Activated B cell treated with CpG ODN at 0.5 μM for 24 hours (primary cell): ENCODE measurements around the gene GNB1. TPM values are rescaled to one million over a fixed set of nuclear protein-coding genes. Genes with fewer than 3 reads are reported as not detected.

Experiments used
- ATAC-seq: fragments of 200-7000 bp; cut with Tn5 transposase; one replicate; pipeline ENCODE4 v1.10.0; 2021; ENCODE audit warnings: low read depth, mild to moderate bottlenecking, moderate library complexity
- CTCF ChIA-PET: fragments of 350-600 bp; sonication (Branson Sonifier 250); formaldehyde crosslinking; loops from one replicate; lab custom pipeline; 2021; ENCODE audit warnings: antibody characterized with exemption; lab: Charles Lee
- POLR2A ChIA-PET: fragments of 350-600 bp; sonication (Branson Sonifier 250); formaldehyde crosslinking; loops from one replicate; lab custom pipeline; 2021; ENCODE audit warnings: antibody characterized with exemption; lab: Charles Lee
- DNase-seq: peaks from one replicate; pipeline ENCODE4 v3.0.0; 2022
- H3K27ac Mint-ChIP-seq: one replicate; pipeline ENCODE4 v1.8.0; 2020; ENCODE audit warnings: mixed read lengths
- H3K27me3 Mint-ChIP-seq: one replicate; pipeline ENCODE4 v1.8.0; 2021; ENCODE audit warnings: mixed read lengths
- H3K36me3 Mint-ChIP-seq: one replicate; pipeline ENCODE4 v1.8.0; 2021; ENCODE audit warnings: low read depth, mixed read lengths
- H3K4me1 Mint-ChIP-seq: one replicate; pipeline ENCODE4 v1.8.0; 2021; ENCODE audit warnings: mixed read lengths
- H3K4me3 Mint-ChIP-seq: one replicate; pipeline ENCODE4 v1.8.0; 2020; ENCODE audit warnings: mild to moderate bottlenecking, mixed read lengths
- H3K9me3 Mint-ChIP-seq: one replicate; pipeline ENCODE4 v1.8.0; 2020; ENCODE audit warnings: mixed read lengths
- CTCF ChIP-seq: fragments of 200-600 bp; IDR thresholded peaks from one replicate; pipeline ENCODE4 v1.8.0; 2022; ENCODE audit warnings: antibody characterized with exemption, mild to moderate bottlenecking
- intact Hi-C: fragments of 100-400 bp; cut with micrococcal nuclease; formaldehyde crosslinking; loops from one replicate; pipeline ENCODE4 v1.15.1; 2024
- total RNA-seq: library from RNA; stranded (reverse); gene quantifications from 2 replicates; pipeline ENCODE4 v1.2.3, GENCODE V29; 2022

The GNB1 gene
- total RNA-seq, 1 donor from 2014 or later = 302 TPM

- intact Hi-C loops = no loop called here
- H3K4me1 Mint-ChIP-seq = no peaks in the 10 kb centered on the region
- no peaks in the 10 kb centered on the region for H3K27me3 Mint-ChIP-seq
- no peaks in the 10 kb centered on the region for H3K9me3 Mint-ChIP-seq
- H3K36me3 Mint-ChIP-seq = peaks cover 80% of the 10 kb centered on the region
- POLR2A ChIA-PET = interaction anchor here (0.6 kb wide), 1 partner anchor 129 kb away, joined by 4 read pairs; no protein-coding TSS in a partner anchor
- CTCF ChIA-PET = no interaction called here
- DNase-seq (no peak), ATAC-seq (no peak)
- no peak overlapping the region for H3K4me3 Mint-ChIP-seq
- TF ChIP-seq CTCF = no peak
- H3K27ac Mint-ChIP-seq = no peak overlapping the region
Measured at GRCh38 chr1:1756661-1757421, 134.0 kb downstream of the GNB1 start.

DNA sequence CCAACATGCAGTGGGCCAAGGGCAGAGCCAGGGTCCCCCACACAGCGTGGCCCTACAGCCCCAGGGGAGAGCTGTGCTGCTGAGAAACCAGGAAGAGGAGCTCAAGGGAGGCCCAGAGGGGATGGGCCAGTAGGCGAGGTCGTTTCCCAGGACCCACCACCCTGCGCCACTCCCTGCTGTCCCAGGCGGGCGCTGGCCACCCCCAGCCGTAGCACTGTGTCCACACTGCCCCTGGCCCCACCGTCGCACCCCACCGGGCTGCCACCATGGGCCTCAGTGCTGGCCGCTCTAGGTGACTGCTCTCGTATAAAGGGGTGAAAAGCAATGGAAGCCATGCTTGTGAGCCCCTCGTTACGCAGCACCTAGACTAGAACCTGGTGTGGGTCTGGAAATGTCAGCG lies 135.0 kb downstream of the GNB1 start:
- CTCF ChIA-PET = no interaction called here

DNA sequence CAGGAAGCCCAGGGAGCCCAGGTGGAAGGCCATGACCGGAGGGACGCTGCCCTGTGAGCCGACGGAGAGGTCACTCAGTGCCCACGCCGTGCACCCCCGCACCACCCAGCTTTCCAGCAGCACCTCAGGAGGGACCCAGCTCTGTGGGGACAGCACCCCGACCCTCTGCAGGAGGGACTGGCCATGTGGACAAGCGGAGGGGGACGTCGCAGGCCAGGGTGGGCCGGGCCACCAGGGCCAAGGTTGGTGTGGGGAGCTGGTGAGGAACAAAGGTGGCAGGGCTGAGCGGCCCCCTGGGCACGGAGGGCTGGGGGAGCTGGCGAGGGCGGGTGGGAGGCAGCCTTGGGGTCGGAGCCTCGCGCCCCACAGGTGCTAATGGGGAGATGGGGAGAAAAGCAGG lies 135.5 kb downstream of the GNB1 start:
- Mint-ChIP-seq H3K36me3 (peaks cover 66% of the 10 kb centered on the region), H3K4me1 (no peaks in the 10 kb centered on the region), H3K9me3 (no peaks in the 10 kb centered on the region), H3K27me3 (no peaks in the 10 kb centered on the region), H3K27ac (no peak overlapping the region), H3K4me3 (no peak overlapping the region)
- ChIA-PET CTCF (no interaction called here), POLR2A (no interaction called here)
- intact Hi-C loops = no loop called here
- no peak for ATAC-seq
- DNase-seq = no peak
- no peak for TF ChIP-seq CTCF

More for the DNA sequence above, 135.0 kb downstream of the GNB1 start:
- no peaks in the 10 kb centered on the region for H3K9me3 Mint-ChIP-seq
- intact Hi-C loops = no loop called here
- no peak for ATAC-seq
- H3K27ac Mint-ChIP-seq = no peak overlapping the region
- POLR2A ChIA-PET = no interaction called here
- H3K36me3 Mint-ChIP-seq = peaks cover 70% of the 10 kb centered on the region
- no peak for TF ChIP-seq CTCF
- H3K4me3 Mint-ChIP-seq = no peak overlapping the region
- H3K27me3 Mint-ChIP-seq = no peaks in the 10 kb centered on the region
- no peak for DNase-seq
- no peaks in the 10 kb centered on the region for H3K4me1 Mint-ChIP-seq

DNA sequence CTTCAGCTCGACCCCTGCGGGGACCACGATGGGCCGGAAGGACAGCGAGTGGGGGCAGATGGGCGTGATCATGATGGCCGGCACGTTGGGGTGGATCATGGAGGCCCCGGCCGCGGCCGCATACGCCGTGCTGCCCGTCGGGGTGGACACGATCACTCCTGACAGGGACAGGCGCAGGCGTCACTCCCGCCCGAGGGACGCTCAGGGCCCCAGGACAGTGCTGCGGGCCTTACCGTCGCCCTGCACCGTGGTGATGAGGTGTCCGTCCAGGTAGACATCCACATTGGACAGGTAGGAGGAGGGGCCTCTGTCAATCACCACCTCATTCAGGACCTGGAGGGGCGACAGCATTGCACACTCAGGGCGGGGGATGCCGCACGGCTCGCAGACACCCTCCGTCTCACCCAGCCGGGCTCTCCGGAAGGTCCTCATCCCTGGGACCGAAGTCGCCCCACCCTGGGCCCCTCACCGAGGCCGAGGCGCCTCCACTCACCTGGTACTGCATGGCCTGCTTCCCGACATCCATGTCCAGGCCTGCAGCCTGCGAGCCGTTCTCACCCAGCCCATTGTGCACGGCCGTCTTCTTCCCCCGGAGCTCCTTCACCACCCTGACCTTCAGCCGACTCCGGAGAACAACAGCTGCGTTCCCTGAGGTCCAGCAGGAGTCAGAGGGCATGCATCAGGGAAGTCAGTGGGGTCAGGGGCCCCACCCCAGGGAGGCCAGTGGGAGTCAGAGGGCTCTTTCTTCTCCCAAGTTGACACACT lies 136.7 kb downstream of the GNB1 start:
- no peak for ATAC-seq
- CTCF ChIA-PET = no interaction called here
- no peaks in the 10 kb centered on the region for H3K27me3 Mint-ChIP-seq

More for the DNA sequence above, 136.7 kb downstream of the GNB1 start:
- Mint-ChIP-seq H3K4me3 (no peak overlapping the region), H3K4me1 (no peaks in the 10 kb centered on the region), H3K27ac (no peak overlapping the region), H3K36me3 (peaks cover 56% of the 10 kb centered on the region), H3K9me3 (no peaks in the 10 kb centered on the region)
- no peak for TF ChIP-seq CTCF
- POLR2A ChIA-PET = no interaction called here
- intact Hi-C loops = no loop called here
- DNase-seq = no peak
